ENCODE data around the gene RIMKLB.
A peak's percentile ranks its signal among the peaks of the same experiment; 100 is the strongest.

The RIMKLB gene

GRCh38 chr12:8696442-8697090, 1.2 kb upstream of the RIMKLB start:
- FAIRE-seq (no peak), DNase-seq (ENCODE audit: insufficient read length) (no peak)
- TF ChIP-seq POLR2AphosphoS5 (IDR thresholded peaks at IDR 0.05; ENCODE audit: low read depth, low read length): no peak
- TF ChIP-seq POLR2A (IDR thresholded peaks at IDR 0.05; ENCODE audit: low read depth, low read length): no peak
- TF ChIP-seq TAF1 (IDR thresholded peaks at IDR 0.05; ENCODE audit: borderline replicate concordance, low read depth, low read length): no peak

- no peak for DNase-seq (ENCODE audit: insufficient read length)
- peak; percentile 84 for FAIRE-seq
- TF ChIP-seq POLR2AphosphoS5 (IDR thresholded peaks at IDR 0.05; ENCODE audit: low read depth, low read length) (no peak), POLR2A (IDR thresholded peaks at IDR 0.05; ENCODE audit: low read depth, low read length) (no peak), TAF1 (IDR thresholded peaks at IDR 0.05; ENCODE audit: borderline replicate concordance, low read depth, low read length) (no peak)
Measured at GRCh38 chr12:8697120-8697475, 693 bp upstream of the RIMKLB start.

GRCh38 chr12:8698132-8698851, 501 bp downstream of the RIMKLB start:
- FAIRE-seq (no peak), DNase-seq (ENCODE audit: insufficient read length) (peak; percentile 41)
- TF ChIP-seq TAF1 (IDR thresholded peaks at IDR 0.05; ENCODE audit: borderline replicate concordance, low read depth, low read length) (no peak), POLR2AphosphoS5 (IDR thresholded peaks at IDR 0.05; ENCODE audit: low read depth, low read length) (0 out of 2 replicates have a peak, but pooled peaks have one; percentile 12)

GRCh38 chr12:8698879-8699278, 1.1 kb downstream of the RIMKLB start:
- TF ChIP-seq POLR2A (IDR thresholded peaks at IDR 0.05; ENCODE audit: low read depth, low read length): no peak
- TF ChIP-seq TAF1 (IDR thresholded peaks at IDR 0.05; ENCODE audit: borderline replicate concordance, low read depth, low read length): no peak
- no peak for TF ChIP-seq POLR2AphosphoS5 (IDR thresholded peaks at IDR 0.05; ENCODE audit: low read depth, low read length)

GRCh38 chr12:8699714-8700113, 1.9 kb downstream of the RIMKLB start:
- TF ChIP-seq TAF1 (IDR thresholded peaks at IDR 0.05; ENCODE audit: borderline replicate concordance, low read depth, low read length) (no peak), POLR2AphosphoS5 (IDR thresholded peaks at IDR 0.05; ENCODE audit: low read depth, low read length) (no peak), POLR2A (IDR thresholded peaks at IDR 0.05; ENCODE audit: low read depth, low read length) (no peak)
- FAIRE-seq: no peak

More at GRCh38 chr12:8698879-8699278, 1.1 kb downstream of the RIMKLB start:
- no peak for FAIRE-seq
- DNase-seq (ENCODE audit: insufficient read length): no peak

GRCh38 chr12:8701046-8701660, 3.4 kb downstream of the RIMKLB start:
- DNase-seq (ENCODE audit: insufficient read length) (no peak), FAIRE-seq (no peak)
- TF ChIP-seq TAF1 (IDR thresholded peaks at IDR 0.05; ENCODE audit: borderline replicate concordance, low read depth, low read length): no peak
- TF ChIP-seq POLR2AphosphoS5 (IDR thresholded peaks at IDR 0.05; ENCODE audit: low read depth, low read length): no peak
- no peak for TF ChIP-seq POLR2A (IDR thresholded peaks at IDR 0.05; ENCODE audit: low read depth, low read length)

More at GRCh38 chr12:8699714-8700113, 1.9 kb downstream of the RIMKLB start:
- no peak for DNase-seq (ENCODE audit: insufficient read length)

- no peak for DNase-seq (ENCODE audit: insufficient read length)
- FAIRE-seq: no peak
- no peak for TF ChIP-seq TAF1 (IDR thresholded peaks at IDR 0.05; ENCODE audit: borderline replicate concordance, low read depth, low read length)
- no peak for TF ChIP-seq POLR2A (IDR thresholded peaks at IDR 0.05; ENCODE audit: low read depth, low read length)
- TF ChIP-seq POLR2AphosphoS5 (IDR thresholded peaks at IDR 0.05; ENCODE audit: low read depth, low read length): no peak
Measured at GRCh38 chr12:8702159-8702558, 4.4 kb downstream of the RIMKLB start.

- DNase-seq (ENCODE audit: insufficient read length) (no peak), FAIRE-seq (no peak)
- no peak for TF ChIP-seq POLR2AphosphoS5 (IDR thresholded peaks at IDR 0.05; ENCODE audit: low read depth, low read length)
- TF ChIP-seq POLR2A (IDR thresholded peaks at IDR 0.05; ENCODE audit: low read depth, low read length): no peak
- TF ChIP-seq TAF1 (IDR thresholded peaks at IDR 0.05; ENCODE audit: borderline replicate concordance, low read depth, low read length): no peak
Measured at GRCh38 chr12:8709124-8709830, 11.5 kb downstream of the RIMKLB start.

GRCh38 chr12:8712572-8712971, 14.8 kb downstream of the RIMKLB start:
- TF ChIP-seq POLR2AphosphoS5 (IDR thresholded peaks at IDR 0.05; ENCODE audit: low read depth, low read length): no peak
- no peak for TF ChIP-seq POLR2A (IDR thresholded peaks at IDR 0.05; ENCODE audit: low read depth, low read length)
- no peak for TF ChIP-seq TAF1 (IDR thresholded peaks at IDR 0.05; ENCODE audit: borderline replicate concordance, low read depth, low read length)
- FAIRE-seq: no peak
- DNase-seq (ENCODE audit: insufficient read length): no peak

GRCh38 chr12:8722286-8722800, 24.6 kb downstream of the RIMKLB start:
- FAIRE-seq (no peak), DNase-seq (ENCODE audit: insufficient read length) (no peak)
- TF ChIP-seq POLR2A (IDR thresholded peaks at IDR 0.05; ENCODE audit: low read depth, low read length) (no peak), TAF1 (IDR thresholded peaks at IDR 0.05; ENCODE audit: borderline replicate concordance, low read depth, low read length) (no peak), POLR2AphosphoS5 (IDR thresholded peaks at IDR 0.05; ENCODE audit: low read depth, low read length) (no peak)

- DNase-seq (ENCODE audit: insufficient read length) (no peak), FAIRE-seq (no peak)
- TF ChIP-seq POLR2A (IDR thresholded peaks at IDR 0.05; ENCODE audit: low read depth, low read length) (no peak), POLR2AphosphoS5 (IDR thresholded peaks at IDR 0.05; ENCODE audit: low read depth, low read length) (no peak), TAF1 (IDR thresholded peaks at IDR 0.05; ENCODE audit: borderline replicate concordance, low read depth, low read length) (no peak)
Measured at GRCh38 chr12:8734873-8735381, 37.1 kb downstream of the RIMKLB start.
